Common myeloid progenitor, CD34-positive (primary cell): ENCODE data around the gene SEPTIN11.
A peak's percentile ranks its signal among the peaks of the same experiment; 100 is the strongest.

Experiments
- CTCF ChIA-PET: fragments of 350-600 bp; sonication (Branson Sonifier 250); formaldehyde crosslinking; loops from one replicate; lab custom pipeline; 2021; ENCODE audit warnings: antibody characterized with exemption; lab: Charles Lee
- POLR2A ChIA-PET: fragments of 350-600 bp; sonication (Branson Sonifier 250); formaldehyde crosslinking; loops from one replicate; lab custom pipeline; 2021; ENCODE audit warnings: antibody characterized with exemption; lab: Charles Lee
- DNase-seq, 3 donors: peaks; one replicate each; pipeline versions ENCODE4 v3.0.0 to v3.0.0-alpha.2; 2013
- H3K27ac ChIP-seq, 2 experiments: 1 replicate in 1 of 2; 2 replicates in 1 of 2; pipeline ENCODE4 v1.7.0; 2013; ENCODE audit warnings: inconsistent platforms in 2 of 2, low read length in 2 of 2, mild to moderate bottlenecking in 2 of 2, low read depth in 1 of 2, moderate library complexity in 1 of 2; ENCODE audit not compliant: severe bottlenecking in 2 of 2, insufficient read depth in 1 of 2, poor library complexity in 1 of 2
- H3K27me3 ChIP-seq, 5 experiments: replicated peaks in 2 of 5; 1 replicate in 3 of 5; 2 replicates in 2 of 5; pipeline versions ENCODE4 v1.6.1 to v1.7.0; 2013; ENCODE audit warnings: low read length in 4 of 5, mild to moderate bottlenecking in 2 of 5, moderate library complexity in 2 of 5, inconsistent platforms in 1 of 5; ENCODE audit not compliant: insufficient read depth in 5 of 5, control insufficient read depth in 4 of 5
- H3K36me3 ChIP-seq, 4 experiments: 1 replicate in 2 of 4; 2 replicates in 2 of 4; pipeline versions ENCODE4 v1.6.1 to v1.7.0; 2013; ENCODE audit warnings: low read length in 3 of 4, control low read depth in 1 of 4, mild to moderate bottlenecking in 1 of 4; ENCODE audit not compliant: control insufficient read depth in 4 of 4, insufficient read depth in 4 of 4
- H3K4me1 ChIP-seq, 4 experiments: 1 replicate in 3 of 4; 2 replicates in 1 of 4; pipeline versions ENCODE4 v1.6.1 to v1.7.1; 2013; ENCODE audit warnings: low read length in 3 of 4, mild to moderate bottlenecking in 3 of 4, control low read depth in 1 of 4, inconsistent platforms in 1 of 4, moderate library complexity in 1 of 4; ENCODE audit not compliant: control insufficient read depth in 4 of 4, insufficient read depth in 4 of 4; ENCODE audit errors: control extremely low read depth in 1 of 4
- H3K4me3 ChIP-seq, 7 experiments: 1 replicate in 4 of 7; 2 replicates in 3 of 7; pipeline versions ENCODE4 v1.5.1 to v1.7.0; 2013; ENCODE audit warnings: mild to moderate bottlenecking in 7 of 7, low read length in 6 of 7, moderate library complexity in 6 of 7, inconsistent platforms in 2 of 7, low read depth in 2 of 7, control low read depth in 1 of 7; ENCODE audit not compliant: insufficient read depth in 4 of 7, control insufficient read depth in 1 of 7; ENCODE audit errors: extremely low read depth in 1 of 7
- H3K9me3 ChIP-seq, 5 experiments: 1 replicate in 4 of 5; 2 replicates in 1 of 5; pipeline versions ENCODE4 v1.6.1 to v1.7.1; 2013; ENCODE audit warnings: low read length in 4 of 5, mild to moderate bottlenecking in 2 of 5, inconsistent platforms in 1 of 5, low read depth in 1 of 5, moderate library complexity in 1 of 5; ENCODE audit not compliant: control insufficient read depth in 4 of 5, insufficient read depth in 2 of 5; ENCODE audit errors: control extremely low read depth in 1 of 5
- WGBS: methylation state at CpG from one replicate; pipeline ENCODE4 v1.1.5; 2013; ENCODE audit not compliant: insufficient coverage; 5-methylcytosine and 5-hydroxymethylcytosine counted together

Gene SEPTIN11

DNA sequence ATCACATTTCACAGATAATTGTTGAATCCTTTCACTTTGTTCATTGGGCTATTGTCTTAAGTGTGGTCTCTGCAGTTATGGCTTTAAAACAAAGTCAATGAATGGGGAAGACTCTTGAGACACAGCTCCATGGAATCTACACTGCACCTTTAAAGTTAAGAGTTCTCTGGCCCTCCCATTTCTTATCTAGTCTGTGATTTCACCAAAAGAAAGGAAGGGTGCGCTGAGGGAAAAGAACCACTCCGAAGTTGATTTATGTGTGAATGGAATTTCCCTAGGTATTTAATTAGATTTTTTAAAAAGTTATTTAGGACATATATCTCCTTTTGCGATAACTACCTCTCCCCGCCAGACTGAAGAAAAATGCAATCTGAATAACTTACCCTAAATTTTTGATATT lies 2.5 kb downstream of the SEPTIN11 start:
- Histone ChIP-seq H3K27me3 (no peaks in the 10 kb centered on the region), H3K27ac (no peak overlapping the region), H3K9me3 (no peaks in the 10 kb centered on the region), H3K4me3 (peak overlapping the region in 1 of 7 experiments; percentile 97), H3K4me1 (peaks cover 15 to 41% (median 32%) of the 10 kb centered on the region in 4 experiments), H3K36me3 (peaks cover 0 to 15% (median under 1%) of the 10 kb centered on the region in 4 experiments)
- CTCF ChIA-PET, result interaction anchor here (0.6 to 1.7 kb wide), 5 partner anchors 33 to 91 kb away, joined by 3 to 4 read pairs (median 3); no protein-coding TSS in a partner anchor
- DNase-seq, result no peak
- POLR2A ChIA-PET, result no interaction called here
- no CpG with 5 or more reads among the region's 4 CpGs for WGBS

DNA sequence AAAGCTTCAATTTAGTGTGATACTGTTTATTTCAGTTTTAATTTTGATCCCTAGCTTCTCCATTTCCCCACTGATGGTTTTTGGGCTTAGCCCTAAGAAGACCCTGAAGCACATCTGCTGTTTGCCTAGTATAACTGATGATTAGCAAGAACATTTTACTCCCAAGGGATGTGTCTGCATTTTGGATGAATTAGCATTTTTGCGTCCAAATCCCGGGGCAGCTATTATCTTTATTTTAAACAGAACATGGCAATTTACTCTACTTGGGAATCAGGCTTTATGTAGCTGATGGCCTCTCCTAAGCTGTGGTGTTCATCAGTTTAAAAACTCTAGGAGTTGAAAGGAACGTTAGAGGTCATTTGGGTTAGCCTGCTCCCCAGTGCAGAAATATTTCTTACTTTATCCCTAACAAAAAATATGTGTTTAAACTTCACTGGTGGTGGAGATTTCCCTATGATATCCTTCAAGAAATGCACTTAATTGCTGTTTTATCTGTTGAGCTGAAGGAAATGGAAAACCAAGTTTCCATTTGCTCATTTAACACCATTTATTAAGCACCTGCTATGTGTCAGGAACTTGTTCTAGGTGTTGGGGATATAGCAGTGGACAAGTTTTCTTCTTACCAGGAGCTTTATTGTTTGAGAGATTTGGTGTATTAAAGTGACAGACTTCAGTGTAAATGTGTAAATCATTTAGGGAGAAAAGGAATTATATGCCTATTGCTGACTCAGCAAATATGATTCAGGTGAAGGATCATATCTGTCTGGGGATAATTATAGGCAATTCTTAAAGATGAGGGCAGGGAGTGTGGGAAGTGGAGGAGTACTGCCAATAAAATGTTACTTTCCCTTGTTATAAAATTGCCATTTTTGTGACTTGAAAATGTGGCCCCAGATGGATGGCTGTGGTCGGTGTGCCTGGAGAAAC lies 3.4 kb downstream of the SEPTIN11 start:
- H3K27me3 ChIP-seq, result no peaks in the 10 kb centered on the region
- no peak for DNase-seq
- H3K27ac ChIP-seq, result no peak overlapping the region
- no peak overlapping the region for H3K4me3 ChIP-seq
- no peaks in the 10 kb centered on the region for H3K9me3 ChIP-seq
- ChIA-PET CTCF (interaction anchor here (0.6 to 1.7 kb wide), 7 partner anchors 9 to 93 kb away, joined by 3 to 4 read pairs (median 3); no protein-coding TSS in a partner anchor), POLR2A (no interaction called here)
- H3K36me3 ChIP-seq, result peaks cover 0 to 16% (median under 1%) of the 10 kb centered on the region in 4 experiments
- no CpG with 5 or more reads among the region's 4 CpGs for WGBS
- H3K4me1 ChIP-seq, result peaks cover 10 to 38% (median 29%) of the 10 kb centered on the region in 4 experiments

- POLR2A ChIA-PET, result no interaction called here
- CTCF ChIA-PET, result no interaction called here
- WGBS, result 100% methylated on average over 1 of the region's 3 CpGs
Measured at GRCh38 chr4:76953956-76954355, 4.4 kb downstream of the SEPTIN11 start.

DNA sequence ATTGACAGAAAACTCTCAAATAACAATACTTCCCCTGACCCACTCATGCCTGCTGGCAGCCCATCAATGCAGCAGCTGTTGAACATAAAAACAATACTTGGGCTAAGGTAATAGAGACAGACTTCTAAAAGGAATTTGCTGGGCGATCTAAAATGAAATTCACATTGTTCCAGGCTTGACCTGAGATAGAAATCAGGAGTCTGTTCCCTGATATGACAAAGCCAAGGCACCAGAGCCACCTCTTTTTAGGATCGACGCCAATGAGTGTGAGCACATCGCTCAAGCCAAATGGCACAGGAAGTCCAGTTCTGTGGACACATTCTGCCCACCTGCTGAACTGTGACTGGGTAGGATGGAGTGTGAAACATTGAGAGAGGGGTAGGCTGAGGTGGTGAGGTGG lies 4.9 kb downstream of the SEPTIN11 start:
- ChIA-PET POLR2A (interaction anchor here (0.8 kb wide), 1 partner anchor 23 kb away, joined by 3 read pairs; no protein-coding TSS in a partner anchor), CTCF (no interaction called here)
- Histone ChIP-seq H3K27me3 (no peaks in the 10 kb centered on the region), H3K4me1 (peaks cover 7 to 24% (median 16%) of the 10 kb centered on the region in 4 experiments), H3K9me3 (no peaks in the 10 kb centered on the region), H3K4me3 (no peak overlapping the region), H3K36me3 (peaks cover 0 to 16% (median under 1%) of the 10 kb centered on the region in 4 experiments), H3K27ac (no peak overlapping the region)
- no peak for DNase-seq
- WGBS, result 92% methylated on average over 4 of the region's 4 CpGs

More at GRCh38 chr4:76953956-76954355, 4.4 kb downstream of the SEPTIN11 start:
- H3K27me3 ChIP-seq, result no peaks in the 10 kb centered on the region
- H3K36me3 ChIP-seq, result peaks cover 0 to 16% (median under 1%) of the 10 kb centered on the region in 4 experiments
- no peaks in the 10 kb centered on the region for H3K9me3 ChIP-seq
- H3K27ac ChIP-seq, result no peak overlapping the region
- peaks cover 10 to 28% (median 18%) of the 10 kb centered on the region in 4 experiments for H3K4me1 ChIP-seq
- H3K4me3 ChIP-seq, result no peak overlapping the region
- no peak for DNase-seq

DNA sequence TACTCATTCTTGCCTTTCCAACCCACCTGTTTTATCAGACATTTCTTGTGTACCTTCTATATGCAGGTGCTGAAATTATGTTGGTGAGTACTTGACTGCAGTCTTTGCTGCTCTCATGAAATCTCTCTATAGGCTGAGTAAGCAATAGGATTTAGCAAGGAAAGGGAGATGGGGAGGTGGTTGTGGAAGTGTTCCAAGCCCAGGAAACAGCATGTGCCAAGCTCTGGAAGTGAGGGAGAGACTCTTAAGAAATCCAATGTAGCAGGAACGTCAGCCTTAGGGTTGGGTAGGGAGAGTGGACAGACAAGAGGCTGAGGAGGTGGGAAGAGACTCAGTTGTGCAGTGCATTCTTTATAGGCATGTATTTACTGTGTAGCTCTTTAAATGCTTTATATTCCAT lies 5.6 kb downstream of the SEPTIN11 start:
- H3K4me1 ChIP-seq, result peaks cover 7 to 24% (median 15%) of the 10 kb centered on the region in 4 experiments
- no peak overlapping the region for H3K27ac ChIP-seq
- H3K27me3 ChIP-seq, result no peaks in the 10 kb centered on the region
- DNase-seq, result no peak
- H3K4me3 ChIP-seq, result no peak overlapping the region
- H3K36me3 ChIP-seq, result peaks cover 0 to 16% (median under 1%) of the 10 kb centered on the region in 4 experiments
- ChIA-PET CTCF (no interaction called here), POLR2A (interaction anchor here (0.8 kb wide), 1 partner anchor 22 kb away, joined by 3 read pairs; no protein-coding TSS in a partner anchor)
- WGBS, result 100% methylated on average over 1 of the region's 1 CpG
- H3K9me3 ChIP-seq, result no peaks in the 10 kb centered on the region

- ChIA-PET POLR2A (no interaction called here), CTCF (no interaction called here)
- Histone ChIP-seq H3K4me3 (no peak overlapping the region), H3K9me3 (no peaks in the 10 kb centered on the region), H3K4me1 (peaks cover 0 to 6% (median 2%) of the 10 kb centered on the region in 4 experiments), H3K27me3 (no peaks in the 10 kb centered on the region), H3K36me3 (peaks cover 0 to 16% (median 2%) of the 10 kb centered on the region in 4 experiments), H3K27ac (no peak overlapping the region)
- WGBS, result 93% methylated on average over 3 of the region's 4 CpGs
- DNase-seq, result no peak
Measured at GRCh38 chr4:76957004-76957738, 7.6 kb downstream of the SEPTIN11 start.
